ENCODE measurements around the gene EIF3J.
"Not testable (repeated sequence)": the region's sequence is repeated elsewhere in the genome, so short reads cannot be mapped to it uniquely, and the experiment has no call there.

The EIF3J gene

DNA sequence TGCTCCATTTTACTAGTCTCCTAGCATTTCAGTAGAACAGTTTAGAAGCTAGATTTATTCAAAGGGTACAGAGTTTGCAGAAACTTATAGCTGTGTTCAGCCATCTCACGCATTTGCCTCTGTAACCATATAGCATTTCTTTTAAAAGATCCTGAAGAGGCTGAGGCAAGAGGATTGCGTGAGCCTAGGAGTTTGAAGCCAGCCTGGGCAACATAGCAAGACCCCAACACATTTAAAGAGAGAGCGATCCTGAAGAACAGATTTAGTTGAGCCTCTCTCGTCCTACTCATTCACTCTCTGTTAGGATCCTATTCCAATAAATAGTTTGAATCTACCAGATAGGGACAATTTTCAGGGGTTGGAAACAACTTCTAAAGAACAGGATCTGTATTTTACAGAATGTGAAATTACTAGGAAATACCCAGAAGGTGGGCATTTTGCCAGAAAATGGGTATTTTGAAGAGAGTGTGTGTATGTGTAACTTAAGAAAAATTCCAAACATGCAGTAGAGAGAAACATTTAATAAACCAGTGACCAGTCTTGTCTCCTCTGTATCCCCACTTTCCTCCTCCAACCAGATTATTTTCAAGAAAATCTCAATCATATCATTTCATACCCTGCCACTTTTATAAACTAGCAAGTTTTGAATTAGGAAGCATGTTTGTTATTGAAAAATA is 4.5 kb downstream of the EIF3J start:
- DNase-seq, result no peak

DNA sequence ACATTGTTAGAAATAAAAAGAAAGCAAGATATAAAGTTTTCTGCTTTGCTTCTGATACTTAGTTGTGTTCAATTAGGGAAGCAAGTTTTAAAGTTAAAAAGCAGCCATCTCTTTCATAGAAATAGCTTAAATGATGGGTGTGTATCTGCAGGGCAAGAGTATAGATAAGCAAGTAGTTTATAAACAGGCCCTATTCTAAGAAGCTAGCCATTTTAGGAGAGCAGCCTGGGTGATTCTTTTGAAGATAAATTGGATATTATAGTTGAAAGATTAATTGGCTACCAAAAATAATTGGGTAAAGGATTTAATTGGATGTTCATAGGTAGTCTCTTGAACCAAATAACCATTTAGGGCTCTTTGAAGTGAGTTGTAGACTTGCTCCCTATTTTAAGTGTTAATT is 5.6 kb downstream of the EIF3J start:
- DNase-seq, result no peak

DNA sequence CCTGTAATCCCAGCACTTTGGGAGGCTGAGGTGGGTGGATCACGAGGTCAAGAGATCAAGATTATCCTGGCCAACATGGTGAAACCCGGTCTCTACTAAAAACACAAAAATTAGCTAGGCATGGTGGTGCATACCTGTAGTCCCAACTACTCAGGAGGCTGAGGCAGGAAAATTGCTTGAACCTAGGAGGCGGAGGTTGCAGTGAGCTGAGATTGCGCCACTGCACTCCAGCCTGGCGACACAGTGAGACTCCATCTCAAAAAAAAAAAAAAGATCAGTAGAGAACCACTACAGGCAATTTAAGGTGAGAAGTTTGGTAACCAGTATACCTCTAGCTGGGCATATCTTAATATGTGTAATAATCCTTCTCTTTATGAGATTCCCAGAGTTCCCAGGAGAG is 7.8 kb downstream of the EIF3J start:
- not testable (repeated sequence) for DNase-seq

DNA sequence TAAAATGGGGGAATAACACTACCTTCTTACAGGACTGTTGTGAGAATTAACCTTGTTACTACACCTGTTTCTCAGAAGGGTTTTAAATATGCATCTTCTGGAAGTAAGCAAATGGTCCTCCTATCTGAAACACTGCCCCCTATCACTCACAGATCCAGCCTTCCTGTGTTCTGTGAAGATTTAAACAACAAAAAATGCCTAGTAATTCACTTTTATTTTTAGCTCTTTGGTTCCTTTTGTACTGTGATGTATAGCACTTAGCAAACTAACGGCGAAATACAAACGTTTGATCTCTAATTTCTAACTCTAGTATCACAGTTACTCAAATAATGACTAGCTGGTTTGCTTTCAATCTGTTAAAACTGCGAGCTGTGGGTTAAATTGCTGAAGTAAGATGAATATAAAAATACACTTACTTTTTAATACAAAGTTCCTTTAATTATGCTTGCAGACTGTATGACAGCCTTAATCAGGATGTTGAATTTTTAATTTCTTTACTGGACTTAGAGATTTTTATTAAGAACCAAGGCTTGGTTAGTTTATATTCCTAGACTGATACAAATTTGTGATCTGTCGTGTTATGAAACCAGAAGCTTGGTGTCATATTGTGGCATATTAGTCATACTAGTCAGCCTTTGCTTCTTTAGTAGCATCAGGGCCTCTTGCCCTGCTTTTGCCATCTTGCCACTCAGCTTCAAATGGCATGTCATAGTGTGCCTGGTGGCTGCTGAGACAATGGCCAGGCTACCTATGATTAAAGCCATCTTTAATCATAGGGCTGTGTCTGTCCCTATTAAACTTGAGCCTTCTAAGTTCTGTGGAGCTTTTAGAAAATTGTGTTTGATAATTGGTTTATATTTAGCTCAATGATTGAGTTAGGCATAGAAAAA is 9.2 kb downstream of the EIF3J start:
- DNase-seq, result no peak

DNA sequence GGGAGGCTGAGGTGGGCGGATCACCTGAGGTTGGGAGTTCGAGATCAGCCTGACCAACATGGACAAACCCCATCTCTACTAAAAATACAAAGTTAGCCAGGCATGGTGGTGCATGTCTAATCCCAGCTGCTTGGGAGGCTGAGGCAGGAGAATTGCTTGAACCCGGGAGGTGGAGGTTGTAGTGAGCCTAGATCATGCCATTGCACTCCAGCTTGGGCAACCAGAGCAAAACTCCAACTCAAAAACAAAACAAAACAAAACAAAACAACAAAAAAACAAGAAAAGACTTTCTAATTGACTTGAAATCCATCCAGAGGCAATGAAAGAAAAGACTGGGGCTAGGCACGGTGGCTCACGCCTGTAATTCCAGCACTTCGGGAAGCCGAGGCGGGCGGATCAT is 12.2 kb downstream of the EIF3J start:
- DNase-seq, result not testable (repeated sequence)

DNA sequence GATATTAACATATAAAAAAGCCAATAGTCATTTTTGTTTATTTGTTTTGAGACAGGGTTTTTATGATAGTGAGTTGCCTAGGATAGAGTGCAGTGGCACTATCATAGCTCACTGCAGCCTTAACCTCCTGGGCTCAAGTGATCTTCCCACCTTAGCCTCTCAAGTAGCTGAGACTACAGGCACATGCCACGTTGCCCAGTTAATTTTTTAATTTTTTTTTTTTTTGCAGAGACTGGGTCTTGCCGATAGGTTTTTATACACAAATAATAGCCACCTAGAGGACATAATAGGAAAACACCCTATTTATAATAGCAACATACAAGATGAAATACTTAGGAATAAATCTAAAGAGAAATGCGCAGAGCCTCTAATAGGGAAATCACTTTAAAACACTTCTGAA is 13.3 kb downstream of the EIF3J start:
- DNase-seq, result no peak

DNA sequence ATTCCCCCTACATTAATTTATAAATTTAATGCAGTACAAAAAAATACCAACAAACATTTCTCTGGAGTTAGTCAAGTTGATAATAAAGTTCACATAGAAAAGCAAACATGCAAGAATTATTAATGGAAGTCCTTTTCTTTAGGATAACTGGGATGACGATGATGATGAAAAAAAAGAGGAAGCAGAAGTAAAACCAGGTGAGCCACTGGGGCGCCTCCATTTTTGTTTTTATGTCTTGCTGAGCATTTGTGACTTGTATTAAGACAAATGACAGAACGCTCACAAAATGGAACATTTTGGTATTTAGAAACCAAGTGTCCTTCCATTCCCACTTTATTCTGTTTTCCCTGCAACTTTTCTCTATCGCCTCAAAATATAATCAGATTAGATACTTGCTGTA is 13.8 kb downstream of the EIF3J start:
- DNase-seq, result no peak

DNA sequence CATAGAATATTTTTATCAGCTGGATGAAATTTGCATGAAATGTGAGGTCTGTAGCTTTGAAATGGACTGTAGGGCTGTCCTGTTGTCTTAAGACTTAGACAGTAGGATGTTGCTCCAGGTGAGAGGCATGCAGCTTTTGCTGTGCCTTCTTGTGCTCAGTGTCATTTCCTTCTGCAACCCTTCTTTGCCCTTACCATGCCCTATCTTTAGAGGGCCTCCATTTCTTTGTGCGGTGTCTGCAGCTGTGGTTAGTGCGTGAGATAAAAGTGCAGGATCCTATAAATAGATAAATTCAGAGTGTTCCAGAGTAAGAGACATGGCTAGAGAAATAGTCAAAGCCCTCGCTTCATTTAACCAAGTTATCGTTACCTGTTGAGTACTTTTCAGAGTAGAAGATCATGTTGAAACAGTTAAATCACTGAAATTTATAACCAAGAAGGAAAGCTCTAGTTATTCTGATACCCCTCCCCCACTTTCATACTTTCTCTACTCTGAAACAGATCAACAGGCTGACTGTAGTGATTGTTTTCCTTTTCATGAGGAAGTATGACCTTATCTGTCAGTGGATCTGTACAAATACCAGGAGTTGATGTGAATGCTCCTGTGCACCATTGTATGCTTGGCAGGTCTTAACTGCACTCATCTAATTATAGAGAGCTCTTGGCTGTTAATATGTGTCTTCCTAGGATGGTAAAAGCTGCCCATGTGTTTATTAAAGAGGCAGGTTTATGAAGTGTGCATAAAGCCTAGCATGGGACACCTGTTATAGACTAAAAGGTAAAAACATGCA is 18.2 kb downstream of the EIF3J start:
- DNase-seq, result no peak

DNA sequence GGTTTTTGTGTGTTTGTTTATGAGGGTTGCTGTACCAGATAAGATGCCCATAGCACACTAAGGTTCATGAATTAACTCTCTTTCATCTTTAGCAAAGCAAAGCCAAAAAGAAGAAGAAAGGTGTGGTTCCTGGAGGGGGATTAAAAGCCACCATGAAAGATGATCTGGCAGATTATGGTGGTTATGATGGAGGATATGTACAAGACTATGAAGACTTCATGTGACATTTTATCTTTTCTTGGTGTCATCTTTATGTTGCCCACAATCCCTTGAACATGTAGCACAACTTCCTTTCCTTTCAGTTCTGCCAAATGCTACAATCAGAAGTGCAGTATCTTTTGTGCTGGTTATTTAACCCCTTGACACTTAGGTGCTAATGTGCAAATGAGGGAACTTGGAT is 24.0 kb downstream of the EIF3J start:
- DNase-seq, result not testable (repeated sequence)

DNA sequence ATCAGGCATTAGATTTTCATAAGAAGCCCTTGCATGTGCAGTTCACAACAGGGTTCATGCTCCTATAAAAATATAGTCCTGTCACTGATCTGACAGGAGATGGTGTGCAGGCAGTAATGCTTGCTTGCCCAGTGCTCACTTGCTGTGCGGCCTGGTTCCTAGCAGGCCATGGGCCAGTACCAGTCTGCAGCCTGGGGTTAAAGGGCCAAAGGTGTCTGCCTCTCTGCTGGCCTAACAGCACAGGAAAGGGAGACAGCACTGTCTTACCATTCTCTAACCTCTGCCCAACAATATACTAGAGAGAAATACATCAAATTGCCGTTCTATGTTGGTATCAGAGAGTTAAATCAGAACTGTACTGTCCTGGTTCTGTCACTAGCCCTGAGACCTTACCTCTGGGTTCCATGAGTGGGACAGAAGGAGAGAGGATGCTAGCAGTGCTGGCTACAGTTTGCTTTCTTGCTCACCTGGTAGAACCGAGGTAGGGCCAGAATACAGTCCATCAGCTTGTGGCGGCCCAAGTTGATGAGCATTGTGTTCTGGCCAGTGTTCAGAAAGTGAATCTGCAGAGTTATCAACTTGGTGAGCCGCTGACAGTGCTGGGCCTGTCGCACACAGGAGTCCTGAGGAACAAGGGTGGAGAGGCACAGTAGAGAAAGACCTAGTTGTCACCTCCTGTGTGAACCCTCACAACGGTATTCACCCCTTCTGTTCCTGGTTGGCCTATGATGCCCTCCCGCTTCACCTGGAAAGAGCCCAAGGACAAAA is 28.6 kb downstream of the EIF3J start:
- DNase-seq, result no peak

DNA sequence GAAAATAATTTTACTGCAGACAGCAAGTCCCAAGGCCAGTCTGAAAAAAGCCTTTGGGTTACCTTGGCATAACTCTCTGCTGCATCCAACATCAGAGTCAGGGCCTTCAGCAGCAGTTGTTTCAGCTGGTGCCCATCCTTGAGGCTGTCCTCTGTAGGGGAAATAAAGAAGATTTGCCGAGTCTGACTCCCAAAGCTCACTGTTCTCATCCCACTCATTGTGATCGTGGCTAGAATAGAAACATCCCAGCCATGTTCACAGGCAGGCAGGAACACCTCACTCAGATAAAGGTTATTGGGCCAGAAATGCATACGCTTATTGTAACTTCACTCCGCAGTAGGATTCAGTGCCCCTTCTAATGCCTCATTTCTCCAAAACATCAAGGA is 29.2 kb downstream of the EIF3J start:
- no peak for DNase-seq

DNA sequence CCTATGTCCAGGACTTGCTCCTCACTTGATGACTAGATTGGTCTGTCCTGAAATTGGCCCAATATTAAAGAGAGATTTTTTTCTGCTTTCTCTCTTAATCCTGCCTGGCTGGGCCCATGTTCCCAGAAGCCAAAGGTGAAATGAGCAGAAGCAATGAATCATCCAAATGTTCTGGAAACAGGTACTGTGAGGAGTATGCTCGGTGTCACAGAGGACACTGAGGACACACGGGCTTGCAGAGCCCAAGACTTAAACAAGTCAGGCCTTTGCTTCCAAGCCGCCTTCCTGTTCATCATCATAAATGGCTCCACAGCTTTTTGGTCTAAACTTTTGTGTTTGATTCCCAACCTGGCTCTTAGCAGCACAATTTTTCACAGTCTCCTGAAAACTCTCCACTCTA is 31.4 kb downstream of the EIF3J start:
- DNase-seq, result no peak

DNA sequence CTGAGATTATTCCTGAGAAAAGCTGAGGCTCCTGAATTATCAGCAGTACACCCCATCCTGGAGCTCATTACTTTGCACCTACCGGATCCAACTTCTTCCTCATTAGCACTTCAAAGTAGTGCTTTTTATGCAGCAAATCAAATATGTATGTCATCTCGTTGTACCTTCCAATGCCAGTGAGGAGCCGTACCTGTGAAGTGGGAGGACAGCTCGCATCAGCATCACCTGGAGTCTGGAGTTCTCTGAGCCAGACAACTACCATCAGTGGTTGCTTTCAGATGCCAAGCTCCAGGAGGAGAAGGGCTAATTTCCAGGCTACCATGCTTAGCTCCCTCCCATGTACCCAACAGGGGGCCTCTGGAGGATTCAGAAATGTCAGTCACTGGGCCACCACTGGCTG is 32.4 kb downstream of the EIF3J start:
- DNase-seq, result no peak

DNA sequence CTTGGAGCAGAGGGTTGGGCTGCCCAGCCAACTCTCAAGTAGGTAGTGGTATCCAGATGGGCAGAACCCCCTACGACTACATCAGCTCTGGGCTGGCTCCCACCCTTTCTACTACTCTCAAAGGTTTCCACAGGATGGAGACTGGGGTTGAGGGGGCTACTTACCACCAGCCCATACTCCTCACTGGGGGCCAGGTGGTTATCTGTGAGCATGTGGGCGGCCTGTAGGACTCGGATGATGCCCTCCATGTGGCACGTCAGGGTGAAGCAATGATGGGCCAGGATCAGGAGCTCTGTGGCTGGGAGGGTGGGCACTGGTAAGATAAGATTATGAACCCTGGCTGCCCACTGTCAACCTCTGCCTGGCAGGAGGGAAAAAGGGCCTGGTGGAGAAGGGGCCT is 33.4 kb downstream of the EIF3J start:
- no peak for DNase-seq

DNA sequence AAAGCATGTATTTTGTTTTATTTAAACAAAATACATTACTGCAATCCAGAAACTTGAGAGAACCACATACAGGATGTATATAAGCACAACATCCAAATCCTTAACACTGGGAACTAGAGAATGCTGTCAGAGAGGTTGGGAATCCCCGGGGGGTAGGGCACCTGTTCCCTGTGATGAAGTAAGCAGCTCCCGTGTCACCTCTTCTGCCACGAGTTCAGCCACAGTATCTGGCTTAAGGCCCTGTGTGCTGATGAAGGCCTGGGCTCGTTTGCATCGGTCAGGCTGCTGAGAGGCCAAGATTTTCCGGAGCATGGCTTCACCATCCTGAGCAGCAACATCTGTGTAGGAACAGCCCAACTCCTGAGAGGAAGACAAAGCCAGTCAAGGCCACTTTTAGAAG is 36.4 kb downstream of the EIF3J start:
- no peak for DNase-seq

DNA sequence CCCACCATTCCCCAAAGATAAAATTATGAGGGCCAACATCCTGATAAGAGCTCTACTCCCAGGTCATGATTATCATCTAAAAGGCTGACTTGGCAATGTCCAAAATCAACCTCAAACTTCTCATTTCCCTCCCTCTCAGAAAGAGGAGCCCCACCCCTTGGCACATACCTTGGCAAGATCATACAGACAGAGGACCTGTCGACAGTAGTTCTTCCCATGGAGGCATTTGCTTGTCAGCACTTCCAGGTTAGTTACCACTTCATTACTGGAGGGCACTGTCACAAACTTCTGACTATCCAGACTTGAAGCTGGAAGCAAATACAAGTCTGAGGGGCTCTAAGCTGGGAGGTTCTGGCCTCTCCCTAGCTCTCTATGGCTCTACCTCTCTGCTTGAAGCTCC is 37.8 kb downstream of the EIF3J start:
- DNase-seq, result no peak

DNA sequence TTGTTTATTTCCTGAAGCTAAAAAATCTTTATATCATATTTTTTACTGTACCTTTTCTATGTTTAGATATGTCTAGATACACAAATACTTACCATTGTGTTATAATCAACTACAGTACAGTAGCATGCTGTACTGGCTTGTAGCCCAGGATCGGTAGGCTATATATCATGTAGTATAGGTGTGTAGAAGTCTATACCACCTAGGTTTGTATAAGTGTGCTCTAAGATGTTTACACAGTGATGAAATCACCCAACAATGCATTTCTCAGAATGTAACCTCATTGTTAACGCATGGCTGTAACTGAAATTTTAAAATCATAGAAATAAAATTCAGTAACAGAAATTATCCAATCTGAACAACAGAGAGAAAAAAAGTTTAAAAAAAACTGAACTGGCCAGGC is 43.2 kb downstream of the EIF3J start:
- no peak for DNase-seq

DNA sequence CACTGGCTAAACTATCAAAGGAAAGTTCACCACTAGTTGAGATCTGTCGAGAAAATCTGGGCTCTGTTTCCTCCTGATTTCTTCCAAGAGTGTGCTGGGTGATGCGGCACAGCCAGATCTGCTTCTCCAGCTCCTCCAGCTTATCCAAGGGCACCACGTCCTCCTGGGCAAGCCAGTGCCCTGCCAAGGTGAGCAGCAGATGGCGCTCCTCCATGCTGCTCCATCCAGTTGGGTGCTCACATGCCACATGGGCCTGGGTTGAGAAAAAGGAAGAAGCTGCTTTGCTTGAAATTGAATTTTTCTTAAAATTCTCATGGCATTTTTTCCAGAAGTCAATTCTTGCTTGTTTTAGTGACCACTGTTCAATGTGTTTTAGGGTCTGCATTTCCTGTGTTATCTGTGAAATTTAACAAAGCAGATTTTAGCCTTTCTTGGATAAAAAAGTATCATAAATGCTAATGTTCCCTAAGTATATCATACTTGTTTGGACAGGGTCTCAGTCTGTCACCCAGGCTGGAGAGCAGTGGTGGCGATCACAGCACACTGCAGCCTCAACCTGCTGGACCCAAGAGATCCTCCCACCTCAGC is 47.3 kb downstream of the EIF3J start:
- peak in 1 of 51 donors; percentile 8 for DNase-seq

DNA sequence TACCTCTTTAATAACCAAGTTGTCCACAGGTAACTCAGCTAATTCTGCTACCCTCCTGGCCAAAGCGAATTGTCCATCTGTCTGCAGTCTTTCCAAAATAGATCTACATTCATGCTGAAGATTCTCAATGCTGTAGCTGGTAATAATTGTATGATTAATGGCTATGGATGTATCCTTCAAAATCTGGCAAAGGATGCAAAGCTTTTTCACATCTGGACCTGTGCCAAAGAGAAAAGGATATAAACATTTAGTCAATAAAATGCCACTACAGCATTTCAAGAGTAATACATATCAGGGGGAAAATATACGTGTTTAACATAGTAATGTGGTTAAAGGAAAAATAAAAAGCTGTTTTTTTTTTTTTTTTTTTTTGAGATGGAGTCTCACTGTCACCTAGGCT is 48.7 kb downstream of the EIF3J start:
- DNase-seq, result no peak

DNA sequence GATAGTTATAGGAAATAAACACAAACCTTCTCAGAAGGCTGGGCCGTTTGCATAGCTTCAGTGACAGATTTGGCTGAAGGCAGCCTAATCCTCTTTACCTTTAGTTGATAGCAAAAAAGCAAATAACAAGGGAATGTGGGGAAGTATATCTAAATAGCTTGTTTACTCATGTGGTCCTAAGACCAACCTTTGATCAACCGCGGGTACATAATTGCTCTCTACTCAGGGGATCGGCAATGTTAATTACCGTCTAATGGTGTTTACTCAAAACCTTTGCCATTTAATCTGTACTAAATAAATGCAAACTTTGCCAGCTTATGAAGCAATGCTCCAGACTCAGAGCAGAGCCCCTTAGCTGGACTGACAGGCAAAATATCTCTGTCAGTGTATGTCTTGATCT is 51.6 kb downstream of the EIF3J start:
- no peak for DNase-seq

DNA sequence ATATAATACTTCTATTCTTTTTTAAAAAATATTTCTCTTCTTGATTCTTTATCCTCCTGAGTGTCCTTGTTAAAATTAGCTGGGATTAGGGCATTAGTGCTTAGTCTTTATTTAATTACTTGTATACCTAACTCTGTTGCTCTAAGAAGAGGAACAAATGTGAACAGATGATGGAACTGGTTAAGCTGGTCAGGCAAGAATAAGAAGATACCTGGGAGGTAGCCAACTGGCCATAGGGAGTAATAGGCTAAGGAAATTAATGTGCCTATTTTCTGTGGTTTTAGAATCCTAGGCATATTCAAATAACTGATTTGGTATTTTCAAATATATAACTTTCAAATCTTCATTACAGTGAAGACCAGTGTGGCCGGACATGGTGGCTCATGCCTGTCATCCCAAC is 54.4 kb downstream of the EIF3J start:
- DNase-seq, result no peak
